GM19463 (cell line): ENCODE measurements around the gene BACH1.
"Not testable (repeated sequence)": the region's sequence is repeated elsewhere in the genome, so short reads cannot be mapped to it uniquely, and the experiment has no call there.

Source experiments
- ATAC-seq: cut with Tn5 transposase; IDR thresholded peaks from one replicate; pipeline ENCODE4 v1.9.1; 2021; ENCODE audit warnings: mild to moderate bottlenecking, moderate library complexity; ENCODE audit not compliant: unreplicated experiment

BACH1 gene

GRCh38 chr21:29342363-29342957, 43.7 kb downstream of the BACH1 start:
- peak; percentile 71 for ATAC-seq

- no peak for ATAC-seq
These were observed 44.8 kb downstream of the BACH1 start for GRCh38 chr21:29343519-29343918.

- ATAC-seq, result no peak
These were observed 47.6 kb downstream of the BACH1 start for GRCh38 chr21:29346281-29346680.

GRCh38 chr21:29346771-29347170, 48.0 kb downstream of the BACH1 start:
- no peak for ATAC-seq

- no peak for ATAC-seq
These were observed 48.6 kb downstream of the BACH1 start for GRCh38 chr21:29347274-29347681.

- no peak for ATAC-seq
These were observed 51.0 kb downstream of the BACH1 start for GRCh38 chr21:29349702-29350101.

- no peak for ATAC-seq
These were observed 51.6 kb downstream of the BACH1 start for GRCh38 chr21:29350246-29350779.

GRCh38 chr21:29351691-29352090, 53.0 kb downstream of the BACH1 start:
- ATAC-seq, result no peak

- ATAC-seq, result not testable (repeated sequence)
These were observed 56.5 kb downstream of the BACH1 start for GRCh38 chr21:29355043-29355710.

GRCh38 chr21:29356291-29356690, 57.6 kb downstream of the BACH1 start:
- not testable (repeated sequence) for ATAC-seq

- not testable (repeated sequence) for ATAC-seq
These were observed 58.1 kb downstream of the BACH1 start for GRCh38 chr21:29356810-29357209.

- ATAC-seq, result no peak
These were observed 61.0 kb downstream of the BACH1 start for GRCh38 chr21:29359718-29360117.

- ATAC-seq, result no peak
These were observed 62.4 kb downstream of the BACH1 start for GRCh38 chr21:29360799-29361765.

GRCh38 chr21:29362758-29363157, 64.0 kb downstream of the BACH1 start:
- ATAC-seq, result no peak

GRCh38 chr21:29365661-29366265, 67.0 kb downstream of the BACH1 start:
- no peak for ATAC-seq

GRCh38 chr21:29366532-29366931, 67.8 kb downstream of the BACH1 start:
- ATAC-seq, result no peak

GRCh38 chr21:29367335-29367734, 68.6 kb downstream of the BACH1 start:
- no peak for ATAC-seq

GRCh38 chr21:29368906-29369305, 70.2 kb downstream of the BACH1 start:
- no peak for ATAC-seq

- ATAC-seq, result no peak
These were observed 72.7 kb downstream of the BACH1 start for GRCh38 chr21:29371464-29371863.

GRCh38 chr21:29372063-29372802, 73.5 kb downstream of the BACH1 start:
- peak; percentile 83 for ATAC-seq
